Ovary (tissue), 9 donors: ENCODE measurements around the gene ANK3. TPM values are rescaled to one million over a fixed set of nuclear protein-coding genes. Genes with fewer than 3 reads are reported as not detected.

Experiments used
- DNase-seq, 5 donors: peaks; one replicate each; pipeline ENCODE4 v3.0.0-alpha.2; 2019 to 2020
- H3K27ac ChIP-seq, 2 donors: fragments of 200-600 bp; one replicate each; pipeline versions ENCODE4 v1.5.1 to v1.8.0; 2019 to 2022
- H3K27me3 ChIP-seq: fragments of 200-600 bp; one replicate; pipeline ENCODE4 v1.8.0; 2022
- H3K36me3 ChIP-seq: fragments of 200-600 bp; sonication (generic); one replicate; pipeline ENCODE4 v1.5.1; 2019
- H3K4me1 ChIP-seq: one replicate; pipeline ENCODE4 v1.8.1; 2013; ENCODE audit warnings: mild to moderate bottlenecking, moderate library complexity; ENCODE audit not compliant: insufficient read depth
- H3K4me3 ChIP-seq: fragments of 200-600 bp; sonication (generic); one replicate; pipeline ENCODE4 v1.5.1; 2017
- H3K9me3 ChIP-seq, 2 donors: fragments of 200-600 bp in 1 of 2; sonication (generic) in 1 of 2; one replicate each; pipeline versions ENCODE4 v1.5.1 to v1.8.1; 2013 to 2019; ENCODE audit warnings: mild to moderate bottlenecking in 1 of 2, moderate library complexity in 1 of 2
- CTCF ChIP-seq, 3 donors: fragments of 450-650 bp in 2 of 3; fragments of 200-600 bp in 1 of 3; IDR thresholded peaks; one replicate each; pipeline versions ENCODE4 v1.5.1 to v1.8.0; 2016 to 2022; ENCODE audit warnings: antibody characterized with exemption in 3 of 3, mild to moderate bottlenecking in 1 of 3
- EP300 ChIP-seq: sonication (generic); formaldehyde crosslinking; IDR thresholded peaks from one replicate; pipeline ENCODE4 v1.6.1; 2017; ENCODE audit warnings: antibody characterized with exemption
- POLR2A ChIP-seq: fragments of 450-650 bp; IDR thresholded peaks from one replicate; pipeline ENCODE4 v1.6.1; 2017; ENCODE audit warnings: antibody characterized with exemption, mild to moderate bottlenecking, moderate library complexity
- WGBS, 3 donors: extraction: QIAGEN DNeasy Blood & Tissue Kit in 1 of 3; methylation state at CpG; one replicate each; pipeline versions ENCODE4 v1.1.5 to v1.1.7; 2013 to 2017; 5-methylcytosine and 5-hydroxymethylcytosine counted together
- intact Hi-C, 4 donors: fragments of 100-400 bp; cut with DNase I; formaldehyde crosslinking; loops; one replicate each; pipeline versions ENCODE4 v1.11.0 to v1.15.1; 2022 to 2023
- polyA plus RNA-seq, 2 donors: library from polyadenylated mRNA; stranded (reverse); fragments of 200-250 nt in 1 of 2; fragments of 350-450 nt in 1 of 2; fragmentation: Illumina TruSeq in 1 of 2; extraction: RNeasy Lipid Tissue Mini Kit (QIAGEN cat#74804) in 1 of 2; gene quantifications; one replicate each; pipeline ENCODE4 v1.2.3, GENCODE V29; 2013 to 2014
- total RNA-seq, 7 donors: library from RNA; depleted of rRNA in 2 of 7; stranded (reverse); fragments of >200 nt in 2 of 7; fragmentation: NEBNext Ultra II Directional in 3 of 7; extraction: Animal tissue kit (Norgen Biotek cat#: 25700) in 3 of 7; gene quantifications; one replicate each; pipeline versions ENCODE4 v1.1.0 to v1.2.4, GENCODE V29; 2016 to 2023
- donor health status: DM: no; HTN: no; CAD: no; lungs with moderate emphysema.
- donor health status: DM: no; HTN: no; CAD: no.
- donor health status: Bipolar disorder and iron deficiency.
- donor health status: DM: yes; HTN: yes; CAD: no.
- donor health status: DM: no; HTN: no; CAD: no.
- donor health status: DM: yes; HTN: yes; CAD: no.

Gene ANK3
- total and polyA plus RNA-seq, 9 donors, result 11.4 to 74.1 (median 28.3) TPM

- 60 to 71% (median 61%) methylated on average over 1 of the region's 1 CpG for WGBS, 3 donors
- intact Hi-C loops, result loop anchor here in 3 of 4 donors (5.0 to 10.0 kb wide), 4 partner anchors 107 to 579 kb away; no protein-coding TSS in a partner anchor
- H3K27ac ChIP-seq, result no peak overlapping the region
Measured at GRCh38 chr10:60203993-60204618, 185.6 kb downstream of the ANK3 start.

GRCh38 chr10:60200682-60201053, 189.0 kb downstream of the ANK3 start:
- intact Hi-C loops, result loop anchor here in 3 of 4 donors (5.0 to 10.0 kb wide), 4 partner anchors 103 to 576 kb away; no protein-coding TSS in a partner anchor
- no peak overlapping the region for H3K4me3 ChIP-seq
- no peak for DNase-seq
- no peaks in the 10 kb centered on the region for H3K4me1 ChIP-seq
- no peaks in the 10 kb centered on the region for H3K36me3 ChIP-seq
- H3K27me3 ChIP-seq, result no peaks in the 10 kb centered on the region
- no peaks in the 10 kb centered on the region for H3K9me3 ChIP-seq
- H3K27ac ChIP-seq, result no peak overlapping the region
- WGBS, 3 donors, result 81 to 98% (median 84%) methylated on average over 1 of the region's 1 CpG
- no peak for TF ChIP-seq EP300
- TF ChIP-seq CTCF (IDR thresholded peaks at IDR 0.05), result no peak
- TF ChIP-seq POLR2A, result no peak

More at GRCh38 chr10:60203993-60204618, 185.6 kb downstream of the ANK3 start:
- no peak for DNase-seq
- Histone ChIP-seq H3K9me3 (no peaks in the 10 kb centered on the region), H3K4me3 (no peak overlapping the region), H3K27me3 (no peaks in the 10 kb centered on the region), H3K4me1 (no peaks in the 10 kb centered on the region), H3K36me3 (no peaks in the 10 kb centered on the region)
- no peak for TF ChIP-seq POLR2A
- no peak for TF ChIP-seq EP300
- no peak for TF ChIP-seq CTCF (IDR thresholded peaks at IDR 0.05)

GRCh38 chr10:60200012-60200681, 189.5 kb downstream of the ANK3 start:
- 72 to 91% (median 83%) methylated on average over 8 of the region's 8 CpGs for WGBS, 3 donors
- no peak for DNase-seq
- Histone ChIP-seq H3K9me3 (no peaks in the 10 kb centered on the region), H3K27ac (no peak overlapping the region), H3K36me3 (no peaks in the 10 kb centered on the region), H3K4me3 (no peak overlapping the region), H3K4me1 (no peaks in the 10 kb centered on the region), H3K27me3 (no peaks in the 10 kb centered on the region)
- intact Hi-C loops, result loop anchor here in 3 of 4 donors (5.0 to 10.0 kb wide), 4 partner anchors 103 to 575 kb away; no protein-coding TSS in a partner anchor
- TF ChIP-seq CTCF (IDR thresholded peaks at IDR 0.05), result no peak
- no peak for TF ChIP-seq EP300
- no peak for TF ChIP-seq POLR2A

GRCh38 chr10:60197206-60197605, 192.5 kb downstream of the ANK3 start:
- TF ChIP-seq EP300 (no peak), CTCF (IDR thresholded peaks at IDR 0.05) (no peak), POLR2A (no peak)
- no peaks in the 10 kb centered on the region for H3K9me3 ChIP-seq
- no peak overlapping the region for H3K27ac ChIP-seq
- 65 to 84% (median 72%) methylated on average over 3 of the region's 3 CpGs for WGBS, 3 donors
- intact Hi-C loops, result no loop called here
- H3K4me3 ChIP-seq, result no peak overlapping the region
- no peaks in the 10 kb centered on the region for H3K4me1 ChIP-seq
- H3K36me3 ChIP-seq, result no peaks in the 10 kb centered on the region
- DNase-seq, result no peak
- H3K27me3 ChIP-seq, result no peaks in the 10 kb centered on the region
